Stimulated activated CD4-positive, alpha-beta T cell treated with anti-CD3 and anti-CD28 coated beads, Interleukin-4, amount 100 ng/mL, for 24 hours (primary cell): Measurements from ENCODE around the gene PIEZO2.

ENCODE experiments used
- DNase-seq: peaks from one replicate; pipeline ENCODE4 v3.0.0-alpha.2; 2020

PIEZO2 gene

DNA sequence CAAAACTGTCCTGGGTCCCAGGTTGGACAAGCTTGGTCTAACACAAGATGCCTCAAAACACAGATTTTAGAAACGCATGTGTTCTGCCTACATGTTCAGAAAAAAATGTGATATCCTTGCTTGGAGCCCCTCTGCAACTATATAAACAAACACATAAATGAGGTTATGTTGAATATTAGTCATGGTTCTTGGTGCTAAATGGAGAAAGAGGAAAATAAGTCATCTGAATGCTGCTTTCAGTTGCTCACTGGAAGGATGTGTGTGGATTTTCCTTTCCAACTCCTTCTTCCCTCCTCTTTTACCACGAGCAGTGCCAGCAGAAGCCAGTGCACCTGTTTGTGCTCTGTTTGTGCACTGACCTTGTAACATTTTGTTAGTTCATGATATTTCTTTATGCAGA, 85.3 kb downstream of the PIEZO2 start:
- DNase-seq: no peak

DNA sequence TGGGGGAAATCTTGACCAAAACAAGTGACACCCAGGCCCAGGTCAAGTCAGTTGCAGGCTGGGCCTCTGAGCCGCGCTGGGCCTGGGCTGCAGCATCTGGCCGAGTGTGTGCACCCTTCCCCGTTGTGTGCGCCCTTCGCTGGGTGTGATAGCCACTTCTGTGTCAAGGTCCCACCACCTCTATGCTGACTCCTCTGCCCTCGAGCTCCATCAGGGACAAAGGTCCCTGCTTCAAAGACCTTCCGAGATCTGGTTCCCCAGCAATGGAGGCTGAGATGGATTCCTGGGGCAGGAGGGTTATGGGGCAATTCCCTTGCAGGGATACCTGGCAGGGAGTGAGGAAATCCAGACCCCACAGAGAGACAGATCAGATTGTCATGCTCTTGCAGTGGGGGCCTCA, 93.6 kb downstream of the PIEZO2 start:
- no peak for DNase-seq

DNA sequence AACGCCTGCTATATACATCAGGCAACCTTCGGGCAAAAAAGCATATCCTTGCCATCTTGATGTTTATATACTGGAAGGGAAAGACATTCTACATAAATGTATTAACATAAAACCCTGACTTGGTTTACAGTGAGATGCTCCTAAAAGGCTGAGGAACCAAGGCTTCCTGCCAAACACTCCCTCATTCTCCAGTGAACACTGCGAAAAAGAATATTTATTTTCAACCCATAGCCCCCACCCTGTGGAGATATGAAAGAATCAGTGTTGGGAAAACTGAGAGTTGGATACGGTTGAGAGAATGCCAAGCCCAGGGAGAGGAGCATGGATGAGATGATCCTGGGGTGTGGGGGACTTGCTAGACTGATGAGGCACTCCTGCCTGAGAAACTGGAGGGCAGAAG, 94.9 kb downstream of the PIEZO2 start:
- DNase-seq: no peak

GRCh38 chr18:11053293-11053692, 96.1 kb downstream of the PIEZO2 start:
- DNase-seq: no peak

DNA sequence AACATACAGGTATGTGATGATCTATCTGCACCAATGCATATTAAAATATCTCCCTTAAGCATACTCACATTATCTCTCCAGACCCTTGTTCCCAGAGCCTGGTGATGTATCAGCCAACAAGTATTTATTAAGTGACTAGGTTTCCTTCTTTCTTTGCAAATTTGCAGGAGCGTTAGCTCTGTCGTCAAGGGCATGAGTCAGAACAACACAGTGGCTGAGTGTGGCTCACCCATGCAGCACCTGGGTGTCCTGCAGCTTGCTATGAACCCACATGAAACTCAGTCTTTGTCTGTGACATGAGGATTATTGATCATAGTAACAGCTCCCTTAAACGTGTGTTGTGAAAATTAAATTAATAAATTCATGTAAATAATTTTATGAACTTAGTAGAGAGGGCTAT, 96.6 kb downstream of the PIEZO2 start:
- DNase-seq: no peak

GRCh38 chr18:11051462-11051861, 97.9 kb downstream of the PIEZO2 start:
- no peak for DNase-seq

GRCh38 chr18:11050966-11051365, 98.4 kb downstream of the PIEZO2 start:
- no peak for DNase-seq

- DNase-seq: no peak
Measured at GRCh38 chr18:11047817-11048216, 101.6 kb downstream of the PIEZO2 start.

DNA sequence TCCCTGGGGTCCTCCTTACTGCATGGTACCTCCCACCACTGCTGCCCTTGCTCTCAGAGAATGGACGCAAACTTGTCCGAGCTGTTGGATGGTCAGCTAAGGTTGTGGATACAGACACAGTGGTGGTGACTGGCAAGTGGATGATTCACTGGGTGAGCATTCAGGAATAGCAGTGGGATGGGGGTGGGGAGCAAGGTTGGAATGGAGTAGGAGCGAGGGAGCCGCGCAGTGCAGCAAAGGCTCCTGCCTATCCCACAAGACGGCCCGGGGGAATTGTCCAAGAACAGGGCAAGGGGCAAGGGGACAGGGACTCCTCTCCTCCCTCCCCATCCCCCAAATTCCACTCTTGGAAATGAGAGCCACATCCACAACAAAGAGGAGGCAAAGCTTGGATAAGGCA, 102.2 kb downstream of the PIEZO2 start:
- DNase-seq: no peak

DNA sequence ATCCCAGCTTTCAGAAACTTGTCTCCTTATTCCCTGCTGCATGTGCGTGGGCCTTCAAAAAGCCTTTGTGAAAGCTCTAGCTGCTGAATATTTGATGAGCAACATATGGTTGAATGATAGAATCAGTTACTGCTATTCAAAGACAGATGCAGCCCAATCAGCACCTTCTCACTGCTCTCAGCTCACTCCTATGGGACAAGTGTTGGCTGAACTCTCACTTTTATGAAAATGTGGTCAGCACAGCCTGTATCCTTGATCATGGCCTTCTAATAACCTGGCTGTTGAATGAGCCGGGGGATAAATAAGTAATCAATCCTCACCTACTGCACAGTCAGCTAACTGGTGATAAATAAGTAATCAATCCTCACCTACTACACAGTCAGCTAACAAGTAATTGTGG, 103.2 kb downstream of the PIEZO2 start:
- no peak for DNase-seq

GRCh38 chr18:11043694-11044093, 105.7 kb downstream of the PIEZO2 start:
- DNase-seq: no peak

- DNase-seq: no peak
Measured at GRCh38 chr18:11042247-11042646, 107.1 kb downstream of the PIEZO2 start.

DNA sequence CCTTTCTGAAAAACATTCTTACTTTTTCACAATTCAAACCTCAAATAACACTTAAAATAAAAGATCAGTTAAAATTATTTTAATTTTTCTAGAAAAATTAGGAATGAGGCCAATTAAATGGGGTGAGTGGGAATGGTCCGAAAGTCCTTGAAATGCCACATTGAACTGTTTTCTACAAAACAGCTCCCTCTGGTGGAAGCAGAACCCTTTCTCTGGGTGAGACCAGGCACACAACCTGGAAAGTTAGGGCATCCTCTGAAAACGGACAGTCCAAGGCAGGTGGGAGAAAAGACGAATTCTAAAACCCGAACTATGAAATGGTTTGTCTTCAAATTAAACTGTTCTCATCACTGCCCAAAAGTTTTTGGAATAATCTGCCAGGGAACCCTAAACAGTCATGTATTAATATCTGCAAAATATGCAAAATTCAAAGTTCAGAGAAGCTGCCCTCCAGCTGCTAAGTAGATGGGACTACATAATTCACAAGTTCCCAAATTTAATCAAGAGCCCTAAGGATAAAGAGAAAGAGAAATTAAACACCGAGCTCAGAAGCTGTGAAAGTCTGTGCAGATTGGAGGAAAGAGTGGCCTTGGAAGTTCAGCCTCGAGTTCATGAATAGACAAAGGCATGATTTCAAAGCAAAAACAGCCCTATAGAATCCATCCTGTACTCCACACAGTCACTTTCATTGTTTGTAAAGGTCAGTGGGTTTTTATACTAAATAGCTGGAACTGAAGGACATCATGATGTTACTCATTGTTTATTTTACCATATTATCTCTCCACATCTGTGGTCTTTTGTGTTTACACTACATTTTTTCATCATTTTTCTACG, 108.3 kb downstream of the PIEZO2 start:
- DNase-seq: peak; percentile 14

DNA sequence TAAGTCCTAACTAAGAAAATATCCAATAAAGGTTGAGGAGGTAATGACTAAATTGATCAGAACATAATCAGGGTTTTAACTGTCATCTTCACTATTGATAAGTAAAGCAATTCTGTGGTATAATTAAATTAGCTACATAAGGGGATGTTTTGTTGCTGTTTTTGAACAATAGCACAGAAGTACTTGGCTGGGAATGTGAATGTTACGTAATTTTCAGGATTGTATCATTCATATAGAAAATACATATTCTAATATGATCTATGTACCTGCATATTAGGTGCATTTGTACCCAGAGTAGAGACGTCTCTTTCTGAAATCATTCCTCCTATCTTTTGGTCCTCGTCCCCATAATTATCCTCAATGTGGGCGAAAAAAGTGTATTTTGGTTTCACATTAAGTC, 109.0 kb downstream of the PIEZO2 start:
- no peak for DNase-seq

GRCh38 chr18:11037533-11038240, 111.7 kb downstream of the PIEZO2 start:
- no peak for DNase-seq

DNA sequence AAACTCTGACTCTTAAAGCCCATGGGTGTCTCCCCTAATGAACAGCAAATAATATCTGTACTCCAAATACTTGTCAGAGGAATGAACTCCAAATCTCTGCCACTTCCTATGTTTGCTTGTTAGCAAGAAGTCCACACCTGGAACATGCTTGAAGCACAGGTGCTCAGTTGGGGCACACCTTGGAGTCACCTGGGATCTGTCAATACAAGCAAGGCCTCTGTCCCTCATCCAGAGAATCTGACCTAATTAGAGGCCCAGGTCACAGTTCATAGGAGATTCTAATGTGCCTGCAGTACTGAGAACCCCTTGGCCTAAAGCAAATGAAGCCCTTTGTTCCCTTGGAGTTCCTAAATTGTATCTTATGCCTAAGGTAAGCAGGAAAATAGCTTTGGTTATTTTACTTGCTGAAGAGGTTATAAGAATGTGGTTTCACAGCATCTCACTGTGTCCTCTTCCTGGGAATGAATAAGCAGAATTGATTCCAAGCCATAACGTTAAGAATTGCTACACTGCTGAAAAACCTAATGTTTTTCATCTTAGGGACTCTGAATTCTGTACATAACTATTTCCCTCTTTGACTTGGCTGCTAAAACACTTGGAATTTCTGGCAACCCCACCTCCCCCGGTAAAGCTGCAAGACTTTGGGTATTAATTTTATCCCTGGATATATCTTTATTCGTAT, 113.4 kb downstream of the PIEZO2 start:
- DNase-seq: no peak

DNA sequence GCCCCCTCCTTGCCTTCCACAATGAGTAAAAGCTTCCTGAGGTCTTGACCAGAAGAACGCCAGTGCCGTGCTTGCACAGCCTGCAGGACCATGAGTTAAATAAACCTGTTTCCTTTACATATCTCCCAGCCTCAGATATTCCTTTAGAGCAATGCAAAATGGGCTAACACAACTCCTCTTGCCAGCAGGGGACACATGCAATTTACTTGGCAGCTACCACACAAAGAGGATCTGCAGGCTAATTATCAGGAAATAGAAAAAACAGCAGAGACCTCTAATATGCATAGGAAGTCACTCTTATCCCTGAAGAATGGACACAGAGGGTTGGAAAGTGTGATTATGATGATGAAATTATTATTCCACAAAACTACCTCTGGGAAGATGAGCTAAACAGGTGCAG, 114.0 kb downstream of the PIEZO2 start:
- DNase-seq: no peak

DNA sequence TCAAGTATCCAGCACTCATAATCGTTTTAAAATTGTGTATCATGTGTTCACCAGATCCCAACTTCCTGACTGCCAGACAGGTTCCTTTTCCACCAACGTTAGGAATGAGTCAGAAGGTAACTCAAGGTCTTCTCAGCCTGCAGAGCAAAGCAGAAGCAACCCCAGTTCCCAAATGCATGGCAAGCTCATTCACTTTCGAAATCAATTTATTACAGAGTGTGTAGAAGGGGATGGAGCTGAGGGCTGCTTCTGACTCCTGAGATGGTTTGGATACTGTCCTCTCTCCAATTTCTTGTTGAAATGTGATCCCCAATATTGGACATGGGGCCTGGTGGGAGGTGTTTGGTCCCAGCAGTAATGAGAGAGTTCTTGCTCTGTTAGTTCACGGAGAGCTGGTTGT, 114.5 kb downstream of the PIEZO2 start:
- no peak for DNase-seq

DNA sequence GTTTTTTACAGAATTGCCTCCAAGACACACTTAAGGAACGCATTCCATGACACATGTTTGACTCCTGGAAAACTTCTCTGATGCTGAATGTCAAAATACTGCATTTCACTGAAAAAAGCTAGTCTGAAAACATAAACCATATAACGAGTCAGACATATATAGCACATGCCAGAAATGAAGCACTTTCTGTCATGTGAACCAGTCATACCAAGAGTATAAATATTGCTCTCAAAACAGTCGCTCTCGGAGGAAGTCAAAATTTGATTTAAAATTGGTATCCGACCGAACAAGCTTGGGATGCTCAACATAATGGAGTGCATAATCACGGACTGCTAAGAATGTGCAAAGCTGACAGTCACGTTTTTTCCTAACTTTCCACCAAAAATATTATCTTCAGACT, 115.9 kb downstream of the PIEZO2 start:
- no peak for DNase-seq

GRCh38 chr18:11031966-11032365, 117.4 kb downstream of the PIEZO2 start:
- DNase-seq: no peak

DNA sequence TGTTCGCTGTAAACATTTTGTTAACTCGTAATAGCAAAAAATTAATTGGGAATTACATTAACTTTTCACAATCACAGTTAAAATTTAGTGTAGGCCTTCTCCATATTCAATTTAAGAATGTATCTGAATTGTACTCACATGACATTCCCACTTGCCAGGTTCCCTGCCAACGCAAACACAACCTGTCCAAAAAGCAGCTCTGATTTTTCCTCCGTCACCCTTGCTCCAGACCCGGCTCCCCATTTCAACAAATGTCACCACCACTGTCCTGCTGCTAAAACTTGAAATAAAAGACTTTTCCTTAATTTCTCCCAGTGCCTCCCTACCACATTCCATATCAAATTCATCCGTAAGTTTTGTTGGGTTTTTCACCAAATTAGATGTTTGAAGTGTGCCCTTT, 120.3 kb downstream of the PIEZO2 start:
- no peak for DNase-seq

GRCh38 chr18:11027862-11028261, 121.5 kb downstream of the PIEZO2 start:
- DNase-seq: no peak

- DNase-seq: no peak
Measured at GRCh38 chr18:11025671-11026070, 123.7 kb downstream of the PIEZO2 start.
